Osteoblast (primary cell): Measurements from ENCODE around the gene GPR137B. TPM values are rescaled to one million over a fixed set of nuclear protein-coding genes. Genes with fewer than 3 reads are reported as not detected.

ENCODE experiments used
- DNase-seq: peaks from one replicate; pipeline ENCODE4 v3.0.0; 2011; ENCODE audit warnings: low spot score, mixed read lengths; ENCODE audit not compliant: insufficient read length; ENCODE audit errors: missing footprints
- H2AFZ ChIP-seq: 2 replicates; pipeline ENCODE4 v1.6.0; 2011; ENCODE audit warnings: mild to moderate bottlenecking, low read length
- H3K27ac ChIP-seq: 2 replicates; pipeline ENCODE4 v1.5.1; 2011; ENCODE audit warnings: mild to moderate bottlenecking, low read depth, low read length, moderate library complexity
- H3K27me3 ChIP-seq: 2 replicates; pipeline ENCODE4 v1.6.0; 2012; ENCODE audit warnings: mild to moderate bottlenecking, control low read depth, inconsistent platforms, low read length, moderate library complexity; ENCODE audit not compliant: insufficient read depth
- H3K36me3 ChIP-seq: 2 replicates; pipeline ENCODE4 v1.5.1; 2011; ENCODE audit warnings: mild to moderate bottlenecking, low read length, control low read depth, moderate library complexity; ENCODE audit not compliant: insufficient read depth
- H3K4me1 ChIP-seq: 2 replicates; pipeline ENCODE4 v1.5.1; 2011; ENCODE audit warnings: mild to moderate bottlenecking, low read length, control low read depth, moderate library complexity; ENCODE audit not compliant: insufficient read depth
- H3K4me2 ChIP-seq: 2 replicates; pipeline ENCODE4 v1.6.0; 2011; ENCODE audit warnings: mild to moderate bottlenecking, low read length; ENCODE audit not compliant: insufficient read depth
- H3K4me3 ChIP-seq: fragments of 200-600 bp; sonication (generic); 3 replicates; pipeline ENCODE4 v1.5.1; 2012; ENCODE audit warnings: mild to moderate bottlenecking, low read length, inconsistent platforms; ENCODE audit not compliant: insufficient read depth
- H3K79me2 ChIP-seq: 2 replicates; pipeline ENCODE4 v1.6.0; 2012; ENCODE audit warnings: mild to moderate bottlenecking, low read length, control low read depth, inconsistent platforms; ENCODE audit not compliant: insufficient read depth
- H3K9me3 ChIP-seq: 2 replicates; pipeline ENCODE4 v1.5.1; 2011; ENCODE audit warnings: low read depth, low read length, control low read depth
- H4K20me1 ChIP-seq: 2 replicates; pipeline ENCODE4 v1.6.0; 2012; ENCODE audit warnings: mild to moderate bottlenecking, low read length, control low read depth; ENCODE audit not compliant: insufficient read depth
- total RNA-seq: library from RNA; depleted of rRNA; stranded (reverse); fragments of >200 nt; gene quantifications from 2 replicates; pipeline ENCODE4 v1.2.3, GENCODE V29; 2012
- TF ChIP-seq, protein P1 (sequence below): IDR thresholded peaks from 2 replicates; pipeline ENCODE4 v1.5.1; 2011; ENCODE audit warnings: mild to moderate bottlenecking, low read depth, low read length, moderate library complexity; ENCODE audit errors: extremely low read depth

Gene GPR137B
- total RNA-seq, 1 donor, result 23.5 TPM

DNA sequence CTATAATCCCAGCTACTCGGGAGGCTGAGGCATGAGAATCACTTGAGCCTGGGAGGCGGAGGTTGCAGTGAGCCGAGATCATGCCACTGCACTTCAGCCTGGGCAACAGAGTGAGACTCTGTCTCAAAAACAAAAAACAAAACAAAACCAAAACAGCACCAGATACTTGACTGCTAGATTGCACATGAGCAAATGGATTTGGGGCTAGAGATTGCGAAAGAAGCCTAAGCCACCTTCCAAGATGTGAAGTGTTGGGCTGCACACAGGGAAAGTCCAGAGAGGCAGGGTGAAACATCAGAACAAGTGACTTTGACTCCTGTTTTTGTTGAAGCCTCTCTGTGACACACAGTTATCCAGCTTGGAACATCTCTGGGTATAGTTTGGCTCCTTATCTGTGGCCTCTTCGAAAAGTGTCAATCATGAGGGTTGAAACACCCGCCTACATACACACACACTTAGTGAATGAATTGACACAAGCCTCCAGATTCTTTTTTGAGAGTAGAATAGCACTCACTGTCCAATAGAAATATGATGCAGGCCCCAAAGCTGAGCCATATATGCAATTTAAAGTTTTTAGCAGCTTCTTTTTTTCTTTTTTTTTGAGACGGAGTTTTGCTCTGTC is 34.2 kb upstream of the GPR137B start:
- Histone ChIP-seq H3K36me3 (no peaks in the 10 kb centered on the region), H2AFZ (no peak overlapping the region), H3K9me3 (no peaks in the 10 kb centered on the region), H3K4me2 (no peak overlapping the region), H3K27ac (no peak overlapping the region), H3K4me3 (no peak overlapping the region), H3K4me1 (no peaks in the 10 kb centered on the region), H3K27me3 (no peaks in the 10 kb centered on the region), H4K20me1 (no peaks in the 10 kb centered on the region), H3K79me2 (no peaks in the 10 kb centered on the region)
- no peak for DNase-seq
- TF ChIP-seq, protein P1, sequence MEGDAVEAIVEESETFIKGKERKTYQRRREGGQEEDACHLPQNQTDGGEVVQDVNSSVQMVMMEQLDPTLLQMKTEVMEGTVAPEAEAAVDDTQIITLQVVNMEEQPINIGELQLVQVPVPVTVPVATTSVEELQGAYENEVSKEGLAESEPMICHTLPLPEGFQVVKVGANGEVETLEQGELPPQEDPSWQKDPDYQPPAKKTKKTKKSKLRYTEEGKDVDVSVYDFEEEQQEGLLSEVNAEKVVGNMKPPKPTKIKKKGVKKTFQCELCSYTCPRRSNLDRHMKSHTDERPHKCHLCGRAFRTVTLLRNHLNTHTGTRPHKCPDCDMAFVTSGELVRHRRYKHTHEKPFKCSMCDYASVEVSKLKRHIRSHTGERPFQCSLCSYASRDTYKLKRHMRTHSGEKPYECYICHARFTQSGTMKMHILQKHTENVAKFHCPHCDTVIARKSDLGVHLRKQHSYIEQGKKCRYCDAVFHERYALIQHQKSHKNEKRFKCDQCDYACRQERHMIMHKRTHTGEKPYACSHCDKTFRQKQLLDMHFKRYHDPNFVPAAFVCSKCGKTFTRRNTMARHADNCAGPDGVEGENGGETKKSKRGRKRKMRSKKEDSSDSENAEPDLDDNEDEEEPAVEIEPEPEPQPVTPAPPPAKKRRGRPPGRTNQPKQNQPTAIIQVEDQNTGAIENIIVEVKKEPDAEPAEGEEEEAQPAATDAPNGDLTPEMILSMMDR, result no peak

DNA sequence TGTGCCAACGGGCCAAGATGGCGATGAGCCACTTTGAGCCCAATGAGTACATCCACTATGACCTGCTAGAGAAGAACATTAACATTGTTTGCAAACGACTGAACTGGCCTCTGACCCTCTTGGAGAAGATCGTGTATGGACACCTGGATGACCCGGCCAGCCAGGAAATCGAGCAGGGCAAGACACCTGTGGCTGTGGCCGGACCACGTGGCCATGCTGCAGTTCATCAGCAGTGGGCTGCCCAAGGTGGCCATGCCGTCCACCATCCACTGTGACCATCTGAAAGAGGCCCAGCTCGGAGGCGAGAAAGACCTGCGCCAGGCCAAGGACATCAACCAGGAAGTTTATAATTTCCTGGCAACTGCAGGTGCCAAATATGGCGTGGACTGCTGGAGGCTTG is 32.2 kb upstream of the GPR137B start:
- Histone ChIP-seq H3K36me3 (no peaks in the 10 kb centered on the region), H3K79me2 (no peaks in the 10 kb centered on the region), H3K4me2 (no peak overlapping the region)

DNA sequence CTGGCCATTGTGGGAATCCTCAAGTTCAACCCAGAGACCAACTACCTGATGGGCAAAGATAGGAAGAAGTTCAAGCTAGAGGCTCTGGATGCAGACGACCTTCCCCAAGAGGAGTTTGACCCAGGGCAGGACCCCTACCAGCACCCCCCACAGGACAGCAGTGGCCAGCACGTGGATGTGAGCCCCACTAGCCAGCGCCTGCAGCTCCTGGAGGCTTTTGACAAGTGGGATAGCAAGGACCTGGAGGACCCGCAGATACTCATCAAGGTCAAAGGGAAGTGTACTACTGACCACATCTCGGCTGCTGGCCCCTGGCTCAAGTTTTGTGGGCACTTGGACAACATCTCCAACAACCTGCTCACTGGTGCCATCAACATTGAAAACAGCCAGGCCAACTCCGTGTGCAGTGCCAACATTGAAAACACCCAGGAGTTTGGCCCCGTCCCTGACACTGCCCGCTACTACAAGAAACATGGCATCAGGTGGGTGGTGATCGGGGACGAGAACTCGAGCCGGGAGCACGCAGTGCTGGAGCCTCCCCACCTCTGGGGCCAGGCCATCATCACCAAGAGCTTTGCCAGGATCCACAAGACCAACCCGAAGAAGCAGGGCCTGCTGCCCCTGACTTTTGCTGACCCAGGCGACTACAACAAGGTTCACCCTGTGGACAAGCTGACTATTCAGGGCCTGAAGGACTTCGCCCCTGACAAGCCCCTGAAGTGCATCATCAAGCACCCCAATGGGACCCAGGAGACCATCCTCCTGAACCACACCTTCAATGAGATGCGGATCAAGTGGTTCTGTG is 30.6 kb upstream of the GPR137B start:
- TF ChIP-seq, protein P1, result no peak
- Histone ChIP-seq H4K20me1 (no peaks in the 10 kb centered on the region), H3K4me1 (no peaks in the 10 kb centered on the region), H3K27ac (no peak overlapping the region), H3K36me3 (no peaks in the 10 kb centered on the region), H3K79me2 (no peaks in the 10 kb centered on the region), H3K4me2 (no peak overlapping the region), H3K9me3 (no peaks in the 10 kb centered on the region), H3K27me3 (no peaks in the 10 kb centered on the region), H2AFZ (no peak overlapping the region), H3K4me3 (no peak overlapping the region)
- DNase-seq, result peak; percentile 74

More for the DNA sequence above, 32.2 kb upstream of the GPR137B start:
- TF ChIP-seq, protein P1, result no peak
- no peak overlapping the region for H2AFZ ChIP-seq
- no peak overlapping the region for H3K27ac ChIP-seq
- no peak overlapping the region for H3K4me3 ChIP-seq
- H3K4me1 ChIP-seq, result no peaks in the 10 kb centered on the region
- H3K27me3 ChIP-seq, result no peaks in the 10 kb centered on the region
- no peaks in the 10 kb centered on the region for H4K20me1 ChIP-seq
- no peak for DNase-seq
- H3K9me3 ChIP-seq, result no peaks in the 10 kb centered on the region

DNA sequence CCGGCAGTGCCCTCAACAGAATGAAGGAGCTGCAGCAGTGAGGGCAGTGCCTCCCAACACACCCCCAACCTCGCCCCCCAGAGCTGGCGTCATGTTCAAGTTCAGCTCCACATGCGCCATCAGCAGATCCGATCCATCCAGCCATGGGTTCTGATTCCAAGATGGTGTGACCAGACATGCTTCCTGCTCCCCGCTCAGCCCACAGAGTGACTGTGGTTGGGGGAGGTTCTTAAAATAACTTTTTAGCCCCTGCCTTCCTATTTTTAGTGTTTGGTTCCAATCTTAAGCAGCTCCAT is 30.1 kb upstream of the GPR137B start:
- DNase-seq, result no peak
- TF ChIP-seq, protein P1, result no peak
- no peaks in the 10 kb centered on the region for H3K27me3 ChIP-seq

More for the DNA sequence above, 30.1 kb upstream of the GPR137B start:
- Histone ChIP-seq H2AFZ (no peak overlapping the region), H3K4me2 (no peak overlapping the region), H3K79me2 (no peaks in the 10 kb centered on the region), H3K36me3 (no peaks in the 10 kb centered on the region), H4K20me1 (no peaks in the 10 kb centered on the region), H3K4me3 (no peak overlapping the region), H3K9me3 (no peaks in the 10 kb centered on the region), H3K4me1 (no peaks in the 10 kb centered on the region), H3K27ac (no peak overlapping the region)
